OCI-LY7 (cell line): ENCODE measurements around the gene CCDC142. TPM values are rescaled to one million over a fixed set of nuclear protein-coding genes. Genes with fewer than 3 reads are reported as not detected.

Experiments used
- BruUV-seq: library from RNA; stranded (reverse); fragments of 400-500 nt; replicated peaks from 2 replicates; lab custom pipeline; 2021; lab: Mats Ljungman, UMichigan
- CTCF ChIA-PET: fragments of 300-600 bp; sonication (Branson Sonifier 250); formaldehyde crosslinking; loops from one replicate; lab custom pipeline; 2022; ENCODE audit warnings: antibody characterized with exemption; ENCODE audit not compliant: unreplicated experiment; lab: Charles Lee
- POLR2A ChIA-PET: fragments of 300-600 bp; sonication (Branson Sonifier 250); formaldehyde crosslinking; loops from one replicate; lab custom pipeline; 2022; ENCODE audit warnings: antibody characterized with exemption; lab: Charles Lee
- DNase-seq: peaks from one replicate; pipeline ENCODE4 v3.0.0-alpha.2; 2015; ENCODE audit warnings: low spot score
- H2AFZ ChIP-seq: fragments of 200-600 bp; sonication (generic), shearing (Covaris generic); 2 replicates; pipeline ENCODE4 v1.6.1; 2014; ENCODE audit warnings: mild to moderate bottlenecking, antibody characterized with exemption, low read length, moderate library complexity
- H3K27ac ChIP-seq: fragments of 200-600 bp; sonication (generic); 2 replicates; pipeline ENCODE4 v1.5.1; 2014; ENCODE audit warnings: mixed run types, low read depth, mild to moderate bottlenecking, moderate library complexity, low read length, inconsistent platforms; ENCODE audit not compliant: poor library complexity, severe bottlenecking
- H3K36me3 ChIP-seq: fragments of 200-600 bp; sonication (generic); 2 replicates; pipeline ENCODE4 v1.6.1; 2014; ENCODE audit warnings: mild to moderate bottlenecking, antibody characterized with exemption, low read length, moderate library complexity, mixed read lengths; ENCODE audit not compliant: insufficient read depth
- H3K4me1 ChIP-seq: fragments of 200-600 bp; sonication (generic); 2 replicates; pipeline ENCODE4 v1.5.1; 2014; ENCODE audit warnings: mild to moderate bottlenecking, low read length; ENCODE audit not compliant: insufficient read depth, poor library complexity, severe bottlenecking
- H3K4me2 ChIP-seq: fragments of 200-600 bp; sonication (generic); 2 replicates; pipeline ENCODE4 v1.6.1; 2014; ENCODE audit warnings: mild to moderate bottlenecking, low read length
- H3K4me3 ChIP-seq: fragments of 200-600 bp; sonication (generic); 2 replicates; pipeline ENCODE4 v1.5.1; 2014; ENCODE audit warnings: mild to moderate bottlenecking, low read depth, low read length; ENCODE audit not compliant: poor library complexity, severe bottlenecking
- H3K79me2 ChIP-seq: fragments of 200-600 bp; sonication (generic); 2 replicates; pipeline ENCODE4 v1.6.1; 2016; ENCODE audit warnings: low read depth, mild to moderate bottlenecking, low read length, moderate library complexity, mixed read lengths; ENCODE audit not compliant: insufficient read depth
- H3K9me2 ChIP-seq: fragments of 200-600 bp; sonication (generic); 2 replicates; pipeline ENCODE4 v1.6.1; 2016; ENCODE audit warnings: mild to moderate bottlenecking, low read length, mixed read lengths; ENCODE audit not compliant: insufficient read depth
- H3K9me3 ChIP-seq: fragments of 200-600 bp; sonication (generic); 2 replicates; pipeline ENCODE4 v1.6.1; 2014; ENCODE audit warnings: mild to moderate bottlenecking, mixed run types, low read length, mixed read lengths
- H4K20me1 ChIP-seq: fragments of 200-600 bp; sonication (generic); 2 replicates; pipeline ENCODE4 v1.6.1; 2014; ENCODE audit warnings: mild to moderate bottlenecking, antibody characterized with exemption, low read length, moderate library complexity, mixed read lengths; ENCODE audit not compliant: insufficient read depth
- EZH2phosphoT487 ChIP-seq: fragments of 200-600 bp; sonication (generic); IDR thresholded peaks from 2 replicates; pipeline ENCODE4 v1.6.1; 2018; ENCODE audit warnings: low read depth, borderline replicate concordance, mild to moderate bottlenecking, mixed run types, antibody characterized with exemption, low read length, moderate library complexity, mixed read lengths
- intact Hi-C: fragments of 100-400 bp; cut with micrococcal nuclease; formaldehyde crosslinking; loops from one replicate; pipeline ENCODE4 v1.10.0; 2022; ENCODE audit not compliant: unreplicated experiment
- total RNA-seq, 2 experiments: library from RNA; depleted of rRNA in 1 of 2; stranded (reverse); fragments of >200 nt in 1 of 2; shearing (Covaris generic) in 1 of 2; gene quantifications; 2 replicates each; pipeline ENCODE4 v1.2.3, GENCODE V29; 2014 to 2022
- TF ChIP-seq, protein P1 (sequence below): fragments of 200-600 bp; sonication (generic); conservative IDR thresholded peaks from 2 replicates; pipeline ENCODE4 v1.5.1; 2014; ENCODE audit warnings: mild to moderate bottlenecking, antibody characterized with exemption, low read length, moderate library complexity, mixed read lengths

The CCDC142 gene
- total RNA-seq, 2 experiments from 2014 or later, result 42.5 to 53.0 TPM

DNA sequence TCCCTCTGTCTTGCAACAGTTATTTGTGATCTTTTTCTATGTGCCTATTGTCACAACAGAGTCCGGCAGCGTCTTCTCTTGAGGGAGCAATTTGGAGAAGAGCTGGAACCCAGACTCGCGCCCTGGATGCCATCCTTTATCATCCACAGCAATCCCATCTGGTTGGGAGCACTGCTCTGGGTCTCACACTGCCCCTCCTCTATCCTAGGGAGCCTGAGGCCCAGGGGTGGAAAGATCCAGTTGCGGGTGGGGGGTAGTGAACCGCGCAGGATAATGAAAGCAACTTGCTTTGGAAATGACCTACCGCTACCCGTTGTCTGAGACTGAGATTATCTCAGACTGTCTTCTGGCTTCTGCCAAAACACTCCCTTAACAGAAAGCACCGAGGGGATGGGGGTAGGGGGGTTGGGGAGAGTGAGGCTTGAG lies 23.8 kb downstream of the CCDC142 start:
- CTCF ChIA-PET, result no interaction called here
- POLR2A ChIA-PET, result interaction anchor here (0.7 to 3.1 kb wide), 7 partner anchors 8 to 524 kb away, joined by 3 to 25 read pairs (median 5); partner anchors contain the start of genes CCDC142, MRPL53 and TTC31
- TF ChIP-seq EZH2phosphoT487, result no peak
- TF ChIP-seq, protein P1, sequence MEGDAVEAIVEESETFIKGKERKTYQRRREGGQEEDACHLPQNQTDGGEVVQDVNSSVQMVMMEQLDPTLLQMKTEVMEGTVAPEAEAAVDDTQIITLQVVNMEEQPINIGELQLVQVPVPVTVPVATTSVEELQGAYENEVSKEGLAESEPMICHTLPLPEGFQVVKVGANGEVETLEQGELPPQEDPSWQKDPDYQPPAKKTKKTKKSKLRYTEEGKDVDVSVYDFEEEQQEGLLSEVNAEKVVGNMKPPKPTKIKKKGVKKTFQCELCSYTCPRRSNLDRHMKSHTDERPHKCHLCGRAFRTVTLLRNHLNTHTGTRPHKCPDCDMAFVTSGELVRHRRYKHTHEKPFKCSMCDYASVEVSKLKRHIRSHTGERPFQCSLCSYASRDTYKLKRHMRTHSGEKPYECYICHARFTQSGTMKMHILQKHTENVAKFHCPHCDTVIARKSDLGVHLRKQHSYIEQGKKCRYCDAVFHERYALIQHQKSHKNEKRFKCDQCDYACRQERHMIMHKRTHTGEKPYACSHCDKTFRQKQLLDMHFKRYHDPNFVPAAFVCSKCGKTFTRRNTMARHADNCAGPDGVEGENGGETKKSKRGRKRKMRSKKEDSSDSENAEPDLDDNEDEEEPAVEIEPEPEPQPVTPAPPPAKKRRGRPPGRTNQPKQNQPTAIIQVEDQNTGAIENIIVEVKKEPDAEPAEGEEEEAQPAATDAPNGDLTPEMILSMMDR, result no peak
- H3K4me1 ChIP-seq, result peaks cover 26% of the 10 kb centered on the region
- peaks cover 22% of the 10 kb centered on the region for H3K79me2 ChIP-seq
- 0 out of 2 replicates have a peak overlapping the region, but pooled peaks have one; percentile 8 for H2AFZ ChIP-seq
- peak overlapping the region; percentile 98 for H3K4me3 ChIP-seq
- no TSS peak for BruUV-seq
- no peaks in the 10 kb centered on the region for H3K9me3 ChIP-seq
- peaks cover 35% of the 10 kb centered on the region for H3K36me3 ChIP-seq
- no peaks in the 10 kb centered on the region for H3K9me2 ChIP-seq
- H3K27ac ChIP-seq, result peak overlapping the region; percentile 48
- H4K20me1 ChIP-seq, result no peaks in the 10 kb centered on the region
- DNase-seq, result no peak
- intact Hi-C loops, result no loop called here
- H3K4me2 ChIP-seq, result peak overlapping the region; percentile 100

DNA sequence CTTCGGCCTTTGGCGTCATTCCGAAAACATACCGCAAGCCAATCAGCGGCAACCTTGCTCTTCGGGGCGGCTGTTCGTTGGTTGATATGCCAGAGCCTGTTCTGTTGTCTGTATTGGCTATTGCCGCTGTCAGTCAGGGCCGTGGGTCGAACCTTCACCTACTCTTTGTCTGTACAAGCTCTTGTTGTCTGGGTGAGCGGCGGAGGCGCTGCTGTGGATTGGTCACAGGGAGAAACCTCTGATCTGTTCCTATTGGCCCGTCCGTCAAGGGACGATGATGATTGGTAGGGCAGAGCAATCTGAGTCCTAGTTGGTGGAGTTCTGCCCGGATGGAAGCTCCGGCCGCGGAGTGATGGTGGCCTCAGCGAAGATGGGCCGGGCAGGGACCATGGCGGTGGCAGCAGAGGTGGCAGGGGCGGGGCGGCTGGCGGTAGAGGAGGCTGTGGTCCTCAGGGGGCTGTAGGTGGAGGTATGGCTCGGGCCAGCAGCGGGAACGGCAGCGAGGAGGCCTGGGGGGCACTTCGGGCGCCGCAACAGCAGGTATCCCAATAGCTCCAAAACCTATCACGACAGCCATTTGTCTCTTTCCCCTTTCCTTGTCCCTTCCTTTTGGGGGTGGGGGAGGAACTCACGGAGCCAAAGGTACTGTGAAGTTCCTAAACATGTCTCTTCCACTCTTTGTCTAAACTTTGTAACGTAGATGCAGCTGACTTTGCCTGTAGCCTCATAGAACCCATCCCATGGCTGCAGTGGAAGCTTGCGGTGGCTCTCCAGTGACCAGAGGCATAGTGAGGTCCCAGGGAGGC lies 24.5 kb downstream of the CCDC142 start, which contains the start of gene WBP1:
WBP1 (plus strand) TSS at position 307 of the 806 bp plus-strand sequence; CDS start at position 472, 165 bp downstream.
- Histone ChIP-seq H3K9me3 (no peaks in the 10 kb centered on the region), H4K20me1 (no peaks in the 10 kb centered on the region), H3K4me1 (peaks cover 29% of the 10 kb centered on the region), H3K79me2 (peaks cover 22% of the 10 kb centered on the region), H3K9me2 (no peaks in the 10 kb centered on the region), H3K4me2 (peak within 1 kb of the TSS; percentile 100), H3K36me3 (peaks cover 35% of the 10 kb centered on the region), H2AFZ (peak within 1 kb of the TSS; percentile 77), H3K4me3 (peak within 1 kb of the TSS; percentile 98), H3K27ac (peak within 1 kb of the TSS; percentile 92)
- ChIA-PET POLR2A (interaction anchor here (0.6 to 3.1 kb wide), 14 partner anchors 9 to 1075 kb away, joined by 3 to 25 read pairs (median 4); partner anchors contain the start of genes CCDC142, MRPL53 and TTC31), CTCF (interaction anchor here (0.6 to 1.0 kb wide), 2 partner anchors 15 to 18 kb away, joined by 3 to 6 read pairs; no protein-coding TSS in a partner anchor)
- no peak for TF ChIP-seq EZH2phosphoT487
- TF ChIP-seq, protein P1, result no peak
- peak; percentile 100 for DNase-seq
- BruUV-seq, result TSS peak; percentile 58
- intact Hi-C loops, result no loop called here
